Activated CD8-positive, alpha-beta memory T cell treated with anti-CD3 and anti-CD28 coated beads, Interleukin-2, amount 50 U/mL, for 1 hour (primary cell): ENCODE results near the gene ITGBL1.
"Not testable (repeated sequence)": the region's sequence is repeated elsewhere in the genome, so short reads cannot be mapped to it uniquely, and the experiment has no call there.

Experiments
- DNase-seq: peaks from one replicate; pipeline ENCODE4 v3.0.0-alpha.2; 2020; ENCODE audit errors: extremely low read depth

ITGBL1 gene

GRCh38 chr13:101511766-101512165 is 59.3 kb downstream of the ITGBL1 start:
- no peak for DNase-seq

DNA sequence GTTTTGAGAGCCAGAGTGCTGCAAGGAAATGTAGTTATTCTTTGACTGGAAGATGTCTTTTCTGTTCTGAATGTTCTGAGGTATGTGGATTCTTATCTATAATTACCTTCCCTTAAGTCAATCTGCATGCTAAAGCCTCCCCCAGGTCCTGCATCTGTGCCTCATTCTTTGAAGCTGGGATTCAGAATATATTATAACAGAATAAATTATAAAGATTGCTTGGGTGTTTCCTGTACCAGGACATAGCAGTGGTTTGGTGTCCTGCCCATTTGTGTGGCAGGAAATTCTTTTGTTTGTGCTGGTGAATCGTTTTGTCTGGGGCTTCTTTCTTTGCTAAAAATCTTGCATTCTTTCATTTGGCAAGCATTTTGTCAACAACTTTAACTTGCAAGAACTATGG is 60.2 kb downstream of the ITGBL1 start:
- DNase-seq: no peak

DNA sequence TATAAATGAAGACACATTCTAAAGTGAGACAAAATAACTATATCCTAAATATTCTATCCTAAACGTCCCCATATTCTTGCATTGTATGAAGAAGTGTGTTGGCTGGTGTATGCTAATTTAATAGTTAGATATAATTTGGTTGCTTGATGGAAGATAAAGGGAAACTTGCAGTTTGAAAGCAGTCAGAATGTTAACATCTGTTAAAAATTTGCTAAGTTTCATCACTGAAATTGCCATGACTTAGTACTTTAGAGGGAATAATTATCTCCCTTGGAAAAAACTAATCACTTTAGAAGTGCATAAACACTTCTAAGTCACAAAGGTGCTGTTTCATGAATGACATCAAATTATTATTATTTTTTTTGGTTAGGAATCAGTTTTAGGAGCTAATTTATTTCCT is 61.6 kb downstream of the ITGBL1 start:
- no peak for DNase-seq

DNA sequence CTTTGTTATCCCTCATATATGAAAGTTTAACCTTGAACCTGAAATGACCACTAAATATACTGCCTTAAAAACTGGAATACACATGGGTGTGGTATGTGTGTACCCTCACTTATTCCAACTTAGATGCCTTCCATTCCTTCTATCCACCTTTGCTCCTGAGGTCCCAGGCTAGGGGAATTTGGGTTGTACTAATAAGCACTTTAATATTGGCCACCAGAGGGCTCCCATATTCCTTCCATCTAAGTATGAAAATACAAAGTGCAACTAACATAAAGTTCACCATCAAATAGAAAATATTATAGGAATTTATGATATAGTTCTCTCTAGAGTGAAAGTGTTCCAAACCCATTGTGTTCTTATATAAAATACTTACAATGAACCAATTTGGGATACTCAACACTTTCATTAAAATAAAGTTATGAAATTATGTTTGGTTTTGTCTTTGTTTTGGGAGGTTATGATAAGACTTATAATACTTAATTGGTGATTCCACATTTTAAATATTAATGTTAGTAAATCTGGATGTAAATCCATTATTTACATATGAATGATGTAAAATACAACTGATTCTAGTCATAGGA is 62.3 kb downstream of the ITGBL1 start:
- DNase-seq: no peak

DNA sequence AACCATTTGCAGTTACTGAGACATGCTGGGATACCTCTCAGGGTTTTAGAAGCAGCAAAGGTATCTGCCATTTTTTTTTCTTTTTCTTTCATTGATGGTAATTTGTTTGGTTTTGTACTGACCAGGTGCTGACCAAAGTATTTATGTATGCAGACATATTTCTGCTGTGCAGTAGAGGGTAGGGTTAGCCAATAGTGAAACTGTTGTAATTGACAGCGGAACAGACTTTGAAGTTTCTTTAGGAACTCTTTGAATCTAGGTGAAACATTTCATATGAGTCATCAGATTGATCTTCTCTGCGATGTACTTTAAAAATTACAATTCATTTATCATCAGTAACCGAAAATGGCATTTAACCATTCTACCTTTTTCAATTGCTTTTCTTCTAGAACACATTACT is 63.0 kb downstream of the ITGBL1 start:
- DNase-seq: no peak

DNA sequence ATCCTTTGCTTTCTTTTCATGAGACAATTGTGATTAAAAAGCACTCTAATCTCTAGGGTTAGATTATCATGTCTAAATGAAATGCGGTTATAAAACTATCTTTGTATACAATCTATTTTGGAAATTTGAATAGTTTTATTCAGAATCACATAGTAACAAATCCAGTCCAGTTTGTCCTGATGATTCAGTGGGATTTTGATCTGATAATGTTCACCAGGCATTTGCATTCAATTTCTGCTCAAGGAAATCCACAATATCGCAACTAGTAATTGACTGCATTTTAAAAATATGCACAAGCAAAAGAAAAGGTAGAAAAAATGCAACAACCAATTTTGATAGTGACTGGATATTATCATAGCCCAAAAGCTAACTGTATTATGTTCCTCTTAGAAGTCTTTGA is 63.8 kb downstream of the ITGBL1 start:
- DNase-seq: no peak

DNA sequence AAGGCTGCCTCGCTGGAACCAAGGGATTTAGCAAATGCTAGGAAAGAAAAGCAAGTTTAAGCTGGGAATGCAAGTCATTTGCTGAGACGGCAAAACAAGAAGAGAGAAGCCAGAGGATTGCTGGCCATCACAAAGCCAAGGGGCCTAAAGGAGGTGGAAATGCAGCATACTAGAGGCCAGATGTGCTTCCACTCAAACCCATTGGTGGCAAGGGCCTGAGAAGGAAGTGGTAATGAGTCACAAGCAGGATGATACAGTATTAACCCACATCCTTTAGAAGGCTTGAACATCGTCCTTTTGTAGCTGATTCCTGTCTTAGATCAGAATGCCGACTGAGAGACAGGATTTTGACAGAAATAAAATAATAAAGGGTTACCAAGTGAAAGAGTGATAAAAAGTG is 68.2 kb downstream of the ITGBL1 start:
- no peak for DNase-seq

GRCh38 chr13:101521371-101521770 is 68.9 kb downstream of the ITGBL1 start:
- DNase-seq: no peak

DNA sequence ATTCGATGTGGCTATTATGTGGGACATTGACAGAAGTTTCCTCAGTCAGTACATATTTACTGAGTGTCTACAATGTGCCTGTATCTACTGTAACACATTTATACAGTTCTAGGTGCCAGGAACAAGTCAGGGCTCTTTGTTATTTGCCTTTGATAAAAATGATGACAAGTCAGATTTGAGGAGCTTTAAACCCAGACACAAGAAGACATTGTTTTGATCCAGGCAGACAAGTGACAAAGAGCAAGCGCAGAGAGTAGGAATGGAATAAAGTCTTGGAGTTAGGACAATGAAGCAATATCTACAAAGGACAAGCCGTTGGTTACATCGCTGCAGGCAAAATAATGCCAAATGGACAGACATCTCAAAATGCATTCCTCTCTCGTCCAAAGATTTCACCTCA is 70.1 kb downstream of the ITGBL1 start:
- no peak for DNase-seq

DNA sequence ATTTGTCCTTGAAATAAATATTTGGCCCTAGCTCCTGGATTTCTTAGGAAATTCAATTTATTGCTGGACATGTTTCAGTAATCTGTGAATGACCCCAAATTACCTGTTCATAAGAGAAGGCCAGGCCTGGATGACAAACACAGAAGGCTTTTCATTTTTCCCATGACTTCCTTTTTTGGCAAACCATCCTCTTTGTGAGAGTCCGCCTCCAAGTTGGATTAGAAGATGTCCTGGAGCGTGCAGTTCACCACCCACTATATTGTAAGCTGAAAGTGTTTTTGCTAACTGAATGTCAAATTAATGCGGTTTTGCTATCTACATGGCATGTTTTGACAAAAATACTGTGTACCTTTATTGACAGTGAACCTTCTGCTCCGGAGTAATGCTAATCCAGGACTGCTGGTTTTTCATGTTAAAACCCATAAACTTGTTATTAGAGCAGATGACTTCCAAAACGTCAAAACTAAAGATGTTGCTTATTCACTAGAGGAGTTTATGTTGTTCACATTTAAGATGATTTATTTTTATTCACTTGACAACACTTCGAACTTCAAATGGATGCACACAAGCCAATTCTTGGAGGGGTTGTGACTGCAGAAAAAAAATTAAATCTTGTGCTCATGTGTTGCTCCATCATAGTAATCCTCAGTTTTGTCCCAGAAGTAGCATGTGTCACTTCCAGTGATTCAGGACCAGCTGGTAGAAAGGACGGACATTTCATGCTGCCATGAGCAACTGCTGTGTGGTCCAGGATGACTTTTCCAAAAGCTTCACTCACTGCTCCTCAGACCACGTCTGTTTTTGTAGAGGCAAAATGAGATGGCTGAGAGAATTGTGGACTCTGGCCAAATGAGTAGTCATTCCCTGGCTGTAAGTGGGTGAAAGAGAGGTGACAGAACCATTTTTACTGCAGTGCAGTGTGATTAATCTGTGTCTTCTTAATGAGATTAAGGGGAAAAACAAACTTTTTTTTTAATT is 71.0 kb downstream of the ITGBL1 start:
- no peak for DNase-seq

GRCh38 chr13:101527130-101527529 is 74.7 kb downstream of the ITGBL1 start:
- no peak for DNase-seq

DNA sequence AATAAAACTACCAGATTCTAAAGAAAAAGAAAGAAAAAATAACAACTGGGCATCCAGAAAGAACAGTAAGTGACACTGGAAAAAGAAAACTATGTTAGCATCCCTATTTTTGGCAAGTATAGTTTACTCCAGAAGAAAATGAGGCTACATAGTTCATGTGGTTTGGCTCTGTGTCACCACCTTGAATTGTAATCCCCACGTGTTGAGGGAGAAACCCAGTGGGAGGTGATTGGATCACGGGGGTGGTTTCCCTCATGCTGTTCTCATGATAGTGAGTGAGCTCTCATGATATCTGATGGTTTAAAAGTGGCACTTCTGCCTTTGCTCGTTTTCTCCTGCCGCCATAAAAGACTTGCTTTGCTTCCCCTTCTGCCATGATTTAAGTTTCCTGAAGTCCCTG is 76.9 kb downstream of the ITGBL1 start:
- DNase-seq: no peak

DNA sequence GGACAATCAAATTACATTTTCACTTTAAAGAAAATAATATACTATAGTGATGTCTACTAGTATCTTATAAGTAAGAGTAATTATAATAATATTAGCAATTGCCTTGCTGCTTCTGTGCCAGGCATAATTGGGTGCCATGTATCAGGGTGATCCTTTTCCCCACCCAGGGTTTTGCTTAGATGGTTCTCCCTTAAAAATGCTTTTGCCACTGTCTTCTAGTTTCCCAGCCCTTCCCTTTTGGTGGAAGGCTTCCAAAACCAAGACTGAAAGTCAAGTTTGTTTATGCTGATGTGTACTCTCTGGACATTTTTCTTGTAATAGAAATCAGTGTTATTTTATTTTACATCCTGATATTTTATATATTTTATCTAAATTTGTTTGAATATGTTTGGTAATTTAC is 77.8 kb downstream of the ITGBL1 start:
- no peak for DNase-seq

DNA sequence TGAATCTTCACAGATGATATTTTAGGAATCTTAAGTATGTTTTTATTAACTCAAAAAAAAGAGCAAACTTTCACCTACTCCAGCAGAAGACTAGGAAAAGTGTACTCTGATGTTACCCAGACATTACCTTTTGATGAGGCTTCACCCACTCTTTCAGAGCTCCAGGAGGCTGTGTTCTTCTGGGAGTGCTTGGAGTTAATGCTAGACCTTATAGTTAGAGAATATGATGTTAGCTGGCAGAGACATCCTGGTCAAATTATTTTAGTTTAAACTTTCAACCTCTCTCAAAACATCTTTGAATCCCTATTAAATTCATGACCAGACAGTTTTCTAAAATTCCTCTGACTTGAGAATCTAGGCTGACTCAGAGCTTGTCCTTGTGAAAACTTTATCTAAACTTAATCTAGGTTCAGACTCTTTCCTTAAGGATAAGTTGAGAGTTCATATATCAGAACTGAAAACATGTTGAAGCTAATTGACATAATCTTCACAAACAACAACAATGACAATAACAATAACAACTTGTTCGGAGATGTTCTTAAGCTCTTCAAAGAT is 82.8 kb downstream of the ITGBL1 start:
- DNase-seq: no peak

GRCh38 chr13:101536079-101536478 is 83.6 kb downstream of the ITGBL1 start:
- no peak for DNase-seq

GRCh38 chr13:101544544-101544943 is 92.1 kb downstream of the ITGBL1 start:
- not testable (repeated sequence) for DNase-seq

DNA sequence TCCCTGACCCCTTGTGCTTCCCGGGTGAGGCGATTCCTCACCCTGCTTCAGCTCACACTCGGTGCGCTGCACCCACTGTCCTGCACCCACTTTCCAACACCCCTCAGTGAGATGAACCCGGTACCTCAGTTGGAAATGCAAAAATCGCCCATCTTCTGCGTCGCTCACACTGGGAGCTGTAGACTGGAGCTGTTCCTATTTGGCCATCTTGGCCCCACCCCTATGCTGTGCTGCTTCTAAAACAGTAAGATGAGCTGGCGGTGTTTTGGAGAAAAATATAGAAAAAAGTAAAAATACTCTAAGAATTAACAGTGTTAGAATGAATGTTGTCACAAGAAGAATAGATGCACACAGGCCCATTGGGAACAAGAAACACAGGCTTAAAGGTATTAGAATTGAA is 92.5 kb downstream of the ITGBL1 start:
- no peak for DNase-seq

DNA sequence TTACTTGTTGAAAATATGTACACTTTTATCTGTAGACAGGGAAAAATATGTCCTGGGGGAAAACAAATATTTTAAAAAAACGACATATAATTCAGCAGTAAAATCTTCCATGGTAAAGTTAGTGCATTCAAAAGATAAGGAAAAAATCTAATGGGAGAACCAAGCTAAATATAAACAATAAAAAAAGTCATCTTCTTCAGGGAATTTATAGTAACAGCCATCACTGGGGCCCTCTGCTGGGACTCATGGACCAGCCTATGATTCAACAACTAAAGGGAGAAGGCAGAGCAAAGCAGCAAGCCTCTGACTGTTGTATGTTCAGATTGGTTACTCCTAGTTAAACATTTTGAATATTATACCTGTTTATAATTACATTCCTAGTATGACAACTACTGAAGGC is 93.0 kb downstream of the ITGBL1 start:
- no peak for DNase-seq

DNA sequence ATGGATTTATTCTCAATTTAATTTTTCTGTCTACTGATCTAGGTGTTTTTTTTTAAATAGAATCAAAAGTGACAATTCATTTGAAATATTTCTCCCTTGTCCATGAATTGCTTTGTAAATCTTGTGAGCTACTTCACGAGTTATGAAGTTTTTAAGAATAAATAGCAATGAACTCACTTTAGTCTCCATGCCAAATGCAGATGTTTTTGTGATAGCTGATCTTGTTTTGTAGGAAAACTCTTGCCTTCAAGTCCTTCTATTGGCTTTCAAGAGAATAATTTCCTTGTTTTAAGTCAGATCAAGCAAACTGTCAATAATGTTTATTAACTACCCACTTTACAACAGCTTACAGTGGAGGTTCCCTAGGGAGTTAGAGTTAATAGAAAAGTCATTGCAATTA is 99.8 kb downstream of the ITGBL1 start:
- no peak for DNase-seq

GRCh38 chr13:101552786-101553185 is 100.3 kb downstream of the ITGBL1 start:
- no peak for DNase-seq

- no peak for DNase-seq
Measured at GRCh38 chr13:101554420-101555125, 102.1 kb downstream of the ITGBL1 start.

DNA sequence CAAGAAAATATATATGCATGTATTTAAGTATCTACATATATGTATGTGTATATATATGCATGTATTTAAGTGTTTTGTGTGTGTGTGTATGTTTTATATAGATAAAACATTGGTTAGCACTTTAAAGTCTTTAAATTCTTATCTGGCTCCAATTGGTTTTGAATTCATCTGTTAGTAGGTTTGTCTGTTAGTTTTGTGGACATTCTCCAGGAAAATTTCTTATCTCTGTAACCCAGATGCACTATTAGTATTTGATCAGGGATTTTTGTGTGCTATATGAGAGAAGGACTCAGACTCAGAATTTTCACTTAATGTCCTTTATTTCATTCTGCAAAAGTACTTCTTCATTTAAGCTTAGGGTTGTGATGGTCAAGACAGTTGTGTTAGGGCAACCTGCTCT is 103.1 kb downstream of the ITGBL1 start:
- DNase-seq: no peak
